Measurements from ENCODE around the gene MARCKS. TPM values are rescaled to one million over a fixed set of nuclear protein-coding genes. Genes with fewer than 3 reads are reported as not detected.

Gene MARCKS
- total and polyA plus RNA-seq, 2 donors (not counting 3 experiments of a cell fraction or from before 2014, with no cell fraction given): 59.5 to 315 TPM

- Histone ChIP-seq H3K9ac (replicated peaks; ENCODE audit: extremely low read depth, insufficient read depth, low read length) (no peak overlapping the region), H3K9me1 (replicated peaks; ENCODE audit: control insufficient read depth, extremely low read depth, insufficient read depth, low read length) (no peaks in the 10 kb centered on the region)
- intact Hi-C loops (cut with micrococcal nuclease): loop anchor here (5.0 kb wide), 1 partner anchor 569 kb away; no protein-coding TSS in a partner anchor
These were observed 19.6 kb downstream of the MARCKS start for GRCh38 chr6:113876695-113877094.

More at GRCh38 chr6:113876695-113877094, 19.6 kb downstream of the MARCKS start:
- Histone ChIP-seq H2AFZ (ENCODE audit: low read depth, low read length) (no peak overlapping the region), H4K20me1 (replicated peaks; ENCODE audit: control insufficient read depth, extremely low read depth, insufficient read depth, low read length) (no peaks in the 10 kb centered on the region), H3K79me2 (ENCODE audit: control insufficient read depth, insufficient read depth, low read length) (no peaks in the 10 kb centered on the region), H3K4me2 (ENCODE audit: insufficient read depth, low read length) (no peak overlapping the region), H3K4me3 (replicated peaks in 1 of 3; ENCODE audit: insufficient read depth in 1 of 3, low read depth in 1 of 3, low read length in 3 of 3) (no peak overlapping the region), H3K36me3 (ENCODE audit: control insufficient read depth in 2 of 2, extremely low read depth in 1 of 2, insufficient read depth in 2 of 2, low read length in 2 of 2) (no peaks in the 10 kb centered on the region), H3K27me3 (ENCODE audit: control insufficient read depth in 2 of 2, insufficient read depth in 2 of 2, low read length in 2 of 2) (no peaks in the 10 kb centered on the region), H3K4me1 (ENCODE audit: control insufficient read depth, extremely low read depth, insufficient read depth, low read length) (peaks cover 9% of the 10 kb centered on the region), H3K27ac (ENCODE audit: insufficient read depth, low read depth, low read length) (no peak overlapping the region), H3K9me3 (replicated peaks; ENCODE audit: control insufficient read depth, insufficient read depth, low read length) (no peaks in the 10 kb centered on the region)
- DNase-seq (ENCODE audit: low read depth, low spot score): no peak
- BruUV-seq (replicated peaks): no TSS peak
- no peak for FAIRE-seq
- CTCF ChIA-PET: no interaction called here
- POLR2A ChIA-PET: no interaction called here
- TF ChIP-seq EZH2 (IDR thresholded peaks at IDR 0.05; ENCODE audit: borderline replicate concordance, low read depth, low read length, severe bottlenecking): no peak
- no peak for TF ChIP-seq POLR2AphosphoS5 (IDR thresholded peaks at IDR 0.05; ENCODE audit: insufficient read depth, low read depth, low read length)
- TF ChIP-seq JUN (IDR thresholded peaks at IDR 0.05; ENCODE audit: borderline replicate concordance, insufficient read depth, insufficient read length, low read depth): no peak
- TF ChIP-seq CTCF (IDR thresholded peaks at IDR 0.05; ENCODE audit: extremely low read depth in 1 of 2, insufficient read depth in 1 of 2, low read depth in 1 of 2, low read length in 2 of 2): no peak
- no peak for TF ChIP-seq POLR2A (IDR thresholded peaks at IDR 0.05; ENCODE audit: low read depth, low read length)
- no peak for TF ChIP-seq GATA2 (IDR thresholded peaks at IDR 0.05; ENCODE audit: insufficient read depth, insufficient read length, low read depth, low read length)
- no peak for TF ChIP-seq MYC (IDR thresholded peaks at IDR 0.05; ENCODE audit: low read depth, low read length)
- no peak for TF ChIP-seq FOS (IDR thresholded peaks at IDR 0.05; ENCODE audit: borderline replicate concordance, insufficient read depth, low read length)
- TF ChIP-seq MAX (IDR thresholded peaks at IDR 0.05; ENCODE audit: insufficient read depth, insufficient read length): no peak
- dilution Hi-C loops (cut with MboI; ENCODE audit: extremely low pct_ligation_motif_present, low sequenced_read_pairs): no loop called here

All from endothelial cell of umbilical vein (primary cell).